Calu3 (cell line): ENCODE measurements around the gene CHORDC1. TPM values are rescaled to one million over a fixed set of nuclear protein-coding genes. Genes with fewer than 3 reads are reported as not detected.

Source experiments
- BruUV-seq: library from RNA; stranded (reverse); fragments of 400-500 nt; replicated peaks from 2 replicates; lab custom pipeline; 2021; lab: Mats Ljungman, UMichigan
- CTCF ChIA-PET: fragments of 300-600 bp; sonication (Branson Sonifier 250); formaldehyde crosslinking; loops from one replicate; lab custom pipeline; 2022; ENCODE audit warnings: antibody characterized with exemption; lab: Charles Lee
- DNase-seq: peaks from one replicate; pipeline ENCODE4 v3.0.0; 2022
- H3K27ac Mint-ChIP-seq: one replicate; pipeline ENCODE4 v1.8.0; 2022; ENCODE audit warnings: mixed read lengths; ENCODE audit not compliant: unreplicated experiment
- H3K27me3 Mint-ChIP-seq: one replicate; pipeline ENCODE4 v1.8.0; 2022; ENCODE audit warnings: mixed read lengths; ENCODE audit not compliant: unreplicated experiment
- H3K36me3 Mint-ChIP-seq: one replicate; pipeline ENCODE4 v1.8.0; 2022; ENCODE audit warnings: mild to moderate bottlenecking, moderate library complexity, mixed read lengths; ENCODE audit not compliant: insufficient read depth, unreplicated experiment
- H3K4me1 Mint-ChIP-seq: one replicate; pipeline ENCODE4 v1.8.0; 2022; ENCODE audit warnings: mild to moderate bottlenecking, low read depth, mixed read lengths; ENCODE audit not compliant: unreplicated experiment
- H3K4me3 Mint-ChIP-seq: one replicate; pipeline ENCODE4 v1.8.0; 2022; ENCODE audit warnings: mild to moderate bottlenecking, low read depth, moderate library complexity, mixed read lengths; ENCODE audit not compliant: unreplicated experiment
- H3K9me3 Mint-ChIP-seq: one replicate; pipeline ENCODE4 v1.8.0; 2022; ENCODE audit warnings: low read depth, mixed read lengths; ENCODE audit not compliant: unreplicated experiment
- intact Hi-C: fragments of 100-400 bp; cut with micrococcal nuclease; formaldehyde crosslinking; loops from one replicate; pipeline ENCODE4 v1.10.0; 2022; ENCODE audit not compliant: unreplicated experiment
- total RNA-seq: library from RNA; stranded (reverse); gene quantifications from 2 replicates; pipeline ENCODE4 v1.2.3, GENCODE V29; 2022
- TF ChIP-seq, protein P1 (sequence below): fragments of 200-600 bp; IDR thresholded peaks from one replicate; pipeline ENCODE4 v1.8.0; 2022; ENCODE audit warnings: antibody characterized with exemption; ENCODE audit not compliant: unreplicated experiment

The CHORDC1 gene
- total RNA-seq, 1 experiment from 2014 or later: 78.9 TPM

- H3K36me3 Mint-ChIP-seq: no peaks in the 10 kb centered on the region
- TF ChIP-seq, protein P1, sequence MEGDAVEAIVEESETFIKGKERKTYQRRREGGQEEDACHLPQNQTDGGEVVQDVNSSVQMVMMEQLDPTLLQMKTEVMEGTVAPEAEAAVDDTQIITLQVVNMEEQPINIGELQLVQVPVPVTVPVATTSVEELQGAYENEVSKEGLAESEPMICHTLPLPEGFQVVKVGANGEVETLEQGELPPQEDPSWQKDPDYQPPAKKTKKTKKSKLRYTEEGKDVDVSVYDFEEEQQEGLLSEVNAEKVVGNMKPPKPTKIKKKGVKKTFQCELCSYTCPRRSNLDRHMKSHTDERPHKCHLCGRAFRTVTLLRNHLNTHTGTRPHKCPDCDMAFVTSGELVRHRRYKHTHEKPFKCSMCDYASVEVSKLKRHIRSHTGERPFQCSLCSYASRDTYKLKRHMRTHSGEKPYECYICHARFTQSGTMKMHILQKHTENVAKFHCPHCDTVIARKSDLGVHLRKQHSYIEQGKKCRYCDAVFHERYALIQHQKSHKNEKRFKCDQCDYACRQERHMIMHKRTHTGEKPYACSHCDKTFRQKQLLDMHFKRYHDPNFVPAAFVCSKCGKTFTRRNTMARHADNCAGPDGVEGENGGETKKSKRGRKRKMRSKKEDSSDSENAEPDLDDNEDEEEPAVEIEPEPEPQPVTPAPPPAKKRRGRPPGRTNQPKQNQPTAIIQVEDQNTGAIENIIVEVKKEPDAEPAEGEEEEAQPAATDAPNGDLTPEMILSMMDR: no peak
- no peaks in the 10 kb centered on the region for H3K27me3 Mint-ChIP-seq
- H3K4me1 Mint-ChIP-seq: no peaks in the 10 kb centered on the region
- intact Hi-C loops: no loop called here
- BruUV-seq: no TSS peak
- H3K27ac Mint-ChIP-seq: no peak overlapping the region
- H3K4me3 Mint-ChIP-seq: no peak overlapping the region
- H3K9me3 Mint-ChIP-seq: no peaks in the 10 kb centered on the region
- CTCF ChIA-PET: no interaction called here
- DNase-seq: no peak
Measured at GRCh38 chr11:90252053-90252452, 29.2 kb upstream of the CHORDC1 start.

DNA sequence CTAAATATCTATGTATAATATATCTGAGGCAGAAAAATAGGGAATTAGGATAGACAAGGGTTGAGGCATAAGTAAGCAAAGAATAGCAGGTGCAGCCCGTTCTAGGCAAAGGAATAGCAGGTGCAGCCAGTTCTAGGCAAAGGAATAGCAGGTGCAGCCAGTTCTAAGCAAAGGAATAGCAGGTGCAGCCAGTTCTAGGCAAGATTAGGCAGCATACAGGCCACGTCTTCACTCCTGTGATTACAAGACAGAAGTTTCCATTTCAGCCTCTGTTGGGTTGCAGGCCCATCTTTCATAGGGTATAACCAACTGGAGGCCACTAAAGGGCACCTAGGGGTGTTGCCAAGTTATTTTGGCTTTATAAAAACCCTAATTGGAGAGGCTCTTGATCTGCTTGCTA lies 28.8 kb upstream of the CHORDC1 start:
- Mint-ChIP-seq H3K36me3 (no peaks in the 10 kb centered on the region), H3K4me1 (no peaks in the 10 kb centered on the region), H3K4me3 (no peak overlapping the region), H3K27me3 (no peaks in the 10 kb centered on the region), H3K9me3 (no peaks in the 10 kb centered on the region), H3K27ac (no peak overlapping the region)
- BruUV-seq: no TSS peak
- TF ChIP-seq, protein P1: no peak
- no peak for DNase-seq
- CTCF ChIA-PET: no interaction called here
- intact Hi-C loops: no loop called here

DNA sequence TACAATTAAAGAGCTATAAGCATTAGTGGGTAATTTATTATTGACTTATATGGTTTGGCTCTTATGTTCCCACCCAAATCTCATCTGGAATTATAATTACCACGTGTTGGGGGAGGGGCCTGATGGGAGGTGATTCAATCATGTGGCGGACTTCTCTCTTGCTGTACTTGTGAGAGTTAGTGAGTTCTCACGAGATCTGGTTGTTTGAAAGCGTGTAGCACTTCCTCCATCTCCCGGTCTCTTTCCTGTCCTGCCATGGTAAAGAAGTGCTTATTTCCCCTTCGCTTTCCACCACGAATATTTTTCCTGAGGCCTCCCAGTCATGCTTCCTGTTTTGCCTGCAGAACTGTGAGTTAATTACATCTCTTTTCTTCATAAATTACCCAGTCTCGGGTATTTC lies 28.1 kb upstream of the CHORDC1 start:
- intact Hi-C loops: no loop called here
- Mint-ChIP-seq H3K4me3 (no peak overlapping the region), H3K36me3 (no peaks in the 10 kb centered on the region), H3K9me3 (no peaks in the 10 kb centered on the region), H3K4me1 (no peaks in the 10 kb centered on the region), H3K27me3 (no peaks in the 10 kb centered on the region), H3K27ac (no peak overlapping the region)
- CTCF ChIA-PET: no interaction called here
- no TSS peak for BruUV-seq
- DNase-seq: no peak
- TF ChIP-seq, protein P1: no peak

DNA sequence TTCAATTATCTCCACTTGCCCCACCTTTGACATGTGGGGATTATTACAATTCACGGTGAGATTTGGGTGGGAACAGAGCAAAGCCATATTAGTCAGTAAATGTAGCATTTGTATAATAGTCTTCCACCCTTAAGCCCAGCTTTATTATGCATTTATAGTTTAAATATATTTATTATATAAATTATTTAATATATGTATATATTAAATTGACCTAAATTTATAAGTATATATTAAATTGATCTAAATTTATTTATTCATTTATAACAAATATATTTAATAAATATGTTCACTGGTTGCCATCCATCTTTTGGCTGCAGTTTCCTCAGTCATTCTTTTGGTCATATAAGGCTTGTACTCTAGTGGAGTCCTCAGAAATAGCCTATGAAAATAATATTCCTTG lies 23.6 kb upstream of the CHORDC1 start:
- no peaks in the 10 kb centered on the region for H3K9me3 Mint-ChIP-seq
- no peaks in the 10 kb centered on the region for H3K4me1 Mint-ChIP-seq
- no TSS peak for BruUV-seq
- CTCF ChIA-PET: no interaction called here
- TF ChIP-seq, protein P1: no peak
- H3K36me3 Mint-ChIP-seq: no peaks in the 10 kb centered on the region
- no peak overlapping the region for H3K4me3 Mint-ChIP-seq
- no peak for DNase-seq
- H3K27ac Mint-ChIP-seq: no peak overlapping the region
- intact Hi-C loops: no loop called here
- no peaks in the 10 kb centered on the region for H3K27me3 Mint-ChIP-seq
